Right lobe of liver (tissue), 4 donors: ENCODE data around the gene MRPS18A.

ENCODE experiments used
- POLR2A ChIP-seq: fragments of 450-650 bp; IDR thresholded peaks from one replicate; pipeline ENCODE4 v1.6.1; 2017; ENCODE audit warnings: antibody characterized with exemption, mild to moderate bottlenecking
- TF ChIP-seq, protein P1 (sequence below), 4 donors: fragments of 200-600 bp in 3 of 4; fragments of 450-650 bp in 1 of 4; IDR thresholded peaks; one replicate each; pipeline versions ENCODE4 v1.5.1 to v1.8.0; 2016 to 2022; ENCODE audit warnings: antibody characterized with exemption in 4 of 4, mild to moderate bottlenecking in 2 of 4
- donor health status: DM: no; HTN: no; CAD: no.
- donor health status: DM: no; HTN: no; CAD: no.
- donor health status: DM: no; HTN: yes; CAD: no.

DNA sequence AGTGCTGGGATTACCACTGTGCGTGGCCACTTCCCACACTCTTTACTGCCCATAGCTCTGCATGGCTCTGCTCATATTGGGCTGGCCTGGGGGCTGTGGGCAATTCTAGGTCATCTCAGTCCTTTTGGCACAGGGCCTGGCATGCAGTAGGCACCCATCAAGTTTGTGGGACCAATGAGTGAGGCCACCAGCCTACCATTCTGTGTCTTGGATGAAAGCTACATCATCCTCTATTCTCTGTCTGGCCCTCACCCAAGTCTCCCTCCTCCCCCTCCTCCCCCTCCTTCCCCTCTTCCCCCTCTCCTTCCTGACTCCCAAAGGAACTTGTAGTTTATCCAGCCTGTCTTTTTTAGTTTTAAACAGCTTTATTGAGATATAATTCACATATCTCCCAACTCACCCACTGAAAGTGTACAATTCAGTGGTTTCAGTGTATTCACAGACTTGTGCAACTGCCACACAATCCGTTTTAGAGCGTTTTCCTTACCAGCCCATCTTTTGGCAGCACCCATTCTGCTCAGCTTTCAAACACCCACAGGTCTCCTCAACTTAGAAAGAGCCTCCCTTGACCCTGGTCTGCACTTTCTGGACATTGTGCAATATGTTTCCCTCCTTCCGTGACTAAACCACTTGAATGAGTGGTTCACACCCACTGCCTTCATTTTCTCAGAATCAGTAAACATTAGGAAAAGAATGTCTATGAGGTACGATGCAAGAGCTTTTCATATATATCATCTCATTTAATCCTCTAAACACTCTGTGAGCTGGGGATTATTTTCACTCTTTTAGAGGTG is 21.5 kb upstream of the MRPS18A start:
- TF ChIP-seq, protein P1, sequence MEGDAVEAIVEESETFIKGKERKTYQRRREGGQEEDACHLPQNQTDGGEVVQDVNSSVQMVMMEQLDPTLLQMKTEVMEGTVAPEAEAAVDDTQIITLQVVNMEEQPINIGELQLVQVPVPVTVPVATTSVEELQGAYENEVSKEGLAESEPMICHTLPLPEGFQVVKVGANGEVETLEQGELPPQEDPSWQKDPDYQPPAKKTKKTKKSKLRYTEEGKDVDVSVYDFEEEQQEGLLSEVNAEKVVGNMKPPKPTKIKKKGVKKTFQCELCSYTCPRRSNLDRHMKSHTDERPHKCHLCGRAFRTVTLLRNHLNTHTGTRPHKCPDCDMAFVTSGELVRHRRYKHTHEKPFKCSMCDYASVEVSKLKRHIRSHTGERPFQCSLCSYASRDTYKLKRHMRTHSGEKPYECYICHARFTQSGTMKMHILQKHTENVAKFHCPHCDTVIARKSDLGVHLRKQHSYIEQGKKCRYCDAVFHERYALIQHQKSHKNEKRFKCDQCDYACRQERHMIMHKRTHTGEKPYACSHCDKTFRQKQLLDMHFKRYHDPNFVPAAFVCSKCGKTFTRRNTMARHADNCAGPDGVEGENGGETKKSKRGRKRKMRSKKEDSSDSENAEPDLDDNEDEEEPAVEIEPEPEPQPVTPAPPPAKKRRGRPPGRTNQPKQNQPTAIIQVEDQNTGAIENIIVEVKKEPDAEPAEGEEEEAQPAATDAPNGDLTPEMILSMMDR (IDR thresholded peaks at IDR 0.05): no peak
- TF ChIP-seq POLR2A: no peak
